DND-41 (cell line): ENCODE results near the gene AKNA.
"Not testable (repeated sequence)": the region's sequence is repeated elsewhere in the genome, so short reads cannot be mapped to it uniquely, and the experiment has no call there.

Experiments
- ATAC-seq: fragments of 200-7000 bp; cut with Tn5 transposase; 3 replicates; pipeline ENCODE4 v1.9.1; 2021; ENCODE audit warnings: low read depth; ENCODE audit not compliant: insufficient read depth
- DNase-seq: peaks from one replicate; pipeline ENCODE4 v3.0.0-alpha.2; 2020
- H2AFZ ChIP-seq: 2 replicates; pipeline ENCODE4 v1.6.0; 2012; ENCODE audit warnings: low read depth, low read length
- H3K27ac ChIP-seq: 2 replicates; pipeline ENCODE4 v1.5.1; 2012; ENCODE audit warnings: low read length, inconsistent platforms
- H3K27me3 ChIP-seq: fragments of 200-600 bp; sonication (generic); 2 replicates; pipeline ENCODE4 v1.6.0; 2012; ENCODE audit warnings: low read length, mild to moderate bottlenecking, inconsistent platforms; ENCODE audit not compliant: insufficient read depth, poor library complexity
- H3K36me3 ChIP-seq: 2 replicates; pipeline ENCODE4 v1.5.1; 2012; ENCODE audit warnings: low read length, inconsistent platforms; ENCODE audit not compliant: insufficient read depth
- H3K4me1 ChIP-seq: 2 replicates; pipeline ENCODE4 v1.5.1; 2012; ENCODE audit warnings: mild to moderate bottlenecking, low read length; ENCODE audit not compliant: insufficient read depth
- H3K4me2 ChIP-seq: 2 replicates; pipeline ENCODE4 v1.6.0; 2012; ENCODE audit warnings: mild to moderate bottlenecking, moderate library complexity, low read length, inconsistent platforms; ENCODE audit not compliant: insufficient read depth
- H3K4me3 ChIP-seq, 2 experiments: fragments of 200-600 bp in 1 of 2; shearing (Covaris generic) in 1 of 2; 2 replicates each; pipeline ENCODE4 v1.5.1; 2012 to 2016; ENCODE audit warnings: inconsistent platforms in 2 of 2, low read length in 2 of 2, mild to moderate bottlenecking in 2 of 2, low read depth in 1 of 2, moderate library complexity in 1 of 2
- H3K79me2 ChIP-seq: 2 replicates; pipeline ENCODE4 v1.6.0; 2012; ENCODE audit warnings: low read length, inconsistent platforms; ENCODE audit not compliant: insufficient read depth
- H3K9ac ChIP-seq: 2 replicates; pipeline ENCODE4 v1.6.0; 2012; ENCODE audit warnings: low read depth, mild to moderate bottlenecking, inconsistent platforms, low read length, moderate library complexity
- H3K9me3 ChIP-seq: 2 replicates; pipeline ENCODE4 v1.5.1; 2012; ENCODE audit warnings: low read length, moderate library complexity, mild to moderate bottlenecking, inconsistent platforms; ENCODE audit not compliant: insufficient read depth, severe bottlenecking
- H4K20me1 ChIP-seq: 2 replicates; pipeline ENCODE4 v1.6.0; 2012; ENCODE audit warnings: low read length; ENCODE audit not compliant: insufficient read depth
- CTCF ChIP-seq: IDR thresholded peaks from 2 replicates; pipeline ENCODE4 v1.5.1; 2012; ENCODE audit warnings: borderline replicate concordance, low read length, moderate library complexity, mild to moderate bottlenecking; ENCODE audit not compliant: poor library complexity, severe bottlenecking; ENCODE audit errors: extremely low read depth
- EZH2 ChIP-seq: IDR thresholded peaks from 3 replicates; pipeline ENCODE4 v1.6.1; 2012; ENCODE audit warnings: borderline replicate concordance, low read depth, mild to moderate bottlenecking, moderate library complexity, low read length, inconsistent platforms; ENCODE audit not compliant: severe bottlenecking

Gene AKNA

DNA sequence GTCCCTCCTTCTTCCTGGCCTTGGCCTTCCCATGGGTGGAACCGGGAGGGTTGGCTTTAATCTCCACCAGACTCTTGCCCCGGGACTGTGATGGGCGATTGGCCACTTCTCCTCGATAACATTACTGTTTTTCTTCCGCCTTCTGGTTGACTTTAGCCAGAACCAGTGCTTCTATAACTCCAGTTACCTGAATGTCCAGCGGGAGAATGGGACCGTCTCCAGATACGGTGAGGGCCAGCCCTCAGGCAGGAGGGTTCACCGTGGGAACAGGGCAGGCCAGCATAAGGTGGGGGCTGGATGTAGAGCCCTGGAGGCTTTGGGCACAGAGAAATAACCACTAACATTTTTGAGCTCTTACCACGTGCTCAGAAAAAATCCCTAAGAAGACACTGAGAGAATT, 57.1 kb downstream of the AKNA start:
- Histone ChIP-seq H3K79me2 (no peaks in the 10 kb centered on the region), H3K9ac (no peak overlapping the region), H3K4me2 (no peak overlapping the region), H3K27ac (no peak overlapping the region), H4K20me1 (no peaks in the 10 kb centered on the region), H3K9me3 (no peaks in the 10 kb centered on the region), H2AFZ (no peak overlapping the region), H3K4me1 (no peaks in the 10 kb centered on the region), H3K36me3 (peaks cover 11% of the 10 kb centered on the region), H3K27me3 (no peaks in the 10 kb centered on the region), H3K4me3 (no peak overlapping the region)
- TF ChIP-seq CTCF (no peak), EZH2 (no peak)
- DNase-seq (no peak), ATAC-seq (no peak)

- H3K9me3 ChIP-seq, H3K27me3 ChIP-seq, H3K27ac ChIP-seq, H3K4me3 ChIP-seq, H3K79me2 ChIP-seq, ATAC-seq, H3K4me2 ChIP-seq, H3K4me1 ChIP-seq, DNase-seq, H3K36me3 ChIP-seq, H4K20me1 ChIP-seq, H3K9ac ChIP-seq, H2AFZ ChIP-seq: not testable (repeated sequence)
Measured at GRCh38 chr9:114329625-114330022, 58.2 kb downstream of the AKNA start, which contains the start of gene ORM2. Gene ORM2, plus strand, starts transcription at chr9:114329869. Its CDS starts 36 bp downstream, at chr9:114329905.

DNA sequence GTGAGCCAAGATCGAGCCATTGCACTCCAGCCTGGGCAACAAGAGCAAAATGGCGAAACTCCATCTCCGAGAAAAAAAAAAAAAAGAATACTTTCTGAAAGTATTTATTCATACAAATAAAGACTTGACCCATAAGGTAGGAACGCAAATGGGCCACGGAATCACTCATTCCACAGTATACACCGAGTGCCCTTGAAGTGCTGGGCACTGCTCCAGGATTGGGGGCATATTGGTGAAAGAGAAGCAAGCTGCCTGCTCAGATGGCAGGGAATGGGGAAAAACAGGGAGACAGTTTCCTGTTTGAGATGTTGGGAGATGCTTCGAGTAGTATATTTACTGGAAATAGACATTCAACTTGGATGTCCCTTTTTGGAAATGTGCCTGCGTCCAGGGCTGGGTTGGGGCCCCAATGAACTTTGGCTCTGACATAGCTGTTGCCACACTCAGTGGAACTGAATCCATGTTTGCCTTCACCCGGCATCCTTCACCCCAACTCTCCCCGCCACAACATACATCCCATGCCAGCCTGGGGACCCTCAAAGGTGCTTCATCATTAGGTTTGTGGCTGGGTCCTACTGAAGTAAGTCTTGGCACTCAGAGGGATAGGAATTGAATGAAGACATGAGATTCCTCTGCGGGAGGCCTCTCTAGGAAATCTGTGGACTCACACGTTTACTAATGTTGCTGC, 58.7 kb downstream of the AKNA start:
- not testable (repeated sequence) for ATAC-seq, H3K4me1 ChIP-seq, H3K4me3 ChIP-seq, H2AFZ ChIP-seq, H3K4me2 ChIP-seq, H4K20me1 ChIP-seq, H3K27ac ChIP-seq, H3K27me3 ChIP-seq, H3K36me3 ChIP-seq, H3K79me2 ChIP-seq, H3K9me3 ChIP-seq, DNase-seq, H3K9ac ChIP-seq

DNA sequence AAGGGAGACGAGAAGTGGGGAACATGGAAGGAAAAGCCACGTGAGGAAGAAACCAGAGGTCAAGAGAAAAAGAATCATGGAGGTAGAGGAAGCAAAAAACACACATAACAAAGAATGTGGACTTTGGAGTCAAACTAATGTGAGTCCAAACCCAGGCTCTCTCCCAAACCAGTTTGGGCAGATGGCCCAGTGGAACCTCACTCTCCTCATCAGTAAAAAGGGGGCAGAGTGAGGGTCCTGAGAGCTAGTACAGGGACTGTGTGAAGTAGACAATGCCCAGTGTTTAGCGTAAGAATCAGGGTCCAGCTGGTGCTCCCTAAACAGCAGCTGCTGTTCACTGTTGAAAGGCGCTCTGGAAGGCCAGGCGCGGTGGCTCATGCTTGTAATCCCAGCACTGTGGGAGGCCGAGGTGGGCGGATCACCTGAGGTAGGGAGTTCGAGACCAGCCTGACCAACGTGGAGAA, 59.4 kb downstream of the AKNA start:
- not testable (repeated sequence) for H3K79me2 ChIP-seq, H2AFZ ChIP-seq, H3K4me1 ChIP-seq, H3K27me3 ChIP-seq, H4K20me1 ChIP-seq, H3K9me3 ChIP-seq, H3K9ac ChIP-seq, DNase-seq, H3K27ac ChIP-seq, ATAC-seq, H3K4me3 ChIP-seq, H3K4me2 ChIP-seq, H3K36me3 ChIP-seq

GRCh38 chr9:114327749-114328148, 60.0 kb downstream of the AKNA start:
- ATAC-seq: no peak
- no peaks in the 10 kb centered on the region for H3K9me3 ChIP-seq
- no peak overlapping the region for H3K9ac ChIP-seq

GRCh38 chr9:114325684-114326254, 62.0 kb downstream of the AKNA start:
- ATAC-seq, H3K4me3 ChIP-seq, H3K27ac ChIP-seq, H3K79me2 ChIP-seq, H3K4me1 ChIP-seq, H3K9me3 ChIP-seq, H3K4me2 ChIP-seq, DNase-seq, H4K20me1 ChIP-seq, H3K36me3 ChIP-seq, H3K9ac ChIP-seq, H3K27me3 ChIP-seq, H2AFZ ChIP-seq: not testable (repeated sequence)

More at GRCh38 chr9:114327749-114328148, 60.0 kb downstream of the AKNA start:
- Histone ChIP-seq H3K4me3 (no peak overlapping the region), H3K79me2 (no peaks in the 10 kb centered on the region), H3K4me2 (no peak overlapping the region), H2AFZ (no peak overlapping the region), H3K27me3 (no peaks in the 10 kb centered on the region), H3K27ac (no peak overlapping the region), H3K4me1 (no peaks in the 10 kb centered on the region), H3K36me3 (no peaks in the 10 kb centered on the region), H4K20me1 (no peaks in the 10 kb centered on the region)
- DNase-seq: no peak
- TF ChIP-seq CTCF (no peak), EZH2 (no peak)
